ENCODE measurements around the gene PRR22.
"Not testable (repeated sequence)": the region's sequence is repeated elsewhere in the genome, so short reads cannot be mapped to it uniquely, and the experiment has no call there.

The PRR22 gene

DNA sequence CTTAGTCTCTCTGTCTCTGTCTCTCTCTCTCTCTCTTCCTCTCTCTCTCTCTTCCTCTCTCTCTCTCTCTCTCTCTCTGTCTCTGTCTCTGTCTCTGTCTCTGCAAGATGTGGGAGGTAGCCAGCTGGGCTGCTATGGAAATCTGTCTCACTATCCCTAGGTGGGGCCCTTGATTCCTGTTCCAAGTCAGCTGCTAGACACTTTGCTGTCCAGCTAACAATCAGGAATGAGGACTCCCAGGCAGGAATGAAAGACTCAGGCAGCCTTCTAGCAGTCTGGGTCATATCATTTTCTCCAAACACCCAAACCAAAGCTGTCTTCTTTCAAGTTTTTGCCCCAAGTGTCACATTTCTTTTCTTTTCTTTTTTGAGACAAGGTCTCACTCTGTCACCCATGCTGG, 40.9 kb downstream of the PRR22 start:
- DNase-seq: no peak

GRCh38 chr19:5742051-5742450, 42.5 kb downstream of the PRR22 start:
- no peak for DNase-seq

DNA sequence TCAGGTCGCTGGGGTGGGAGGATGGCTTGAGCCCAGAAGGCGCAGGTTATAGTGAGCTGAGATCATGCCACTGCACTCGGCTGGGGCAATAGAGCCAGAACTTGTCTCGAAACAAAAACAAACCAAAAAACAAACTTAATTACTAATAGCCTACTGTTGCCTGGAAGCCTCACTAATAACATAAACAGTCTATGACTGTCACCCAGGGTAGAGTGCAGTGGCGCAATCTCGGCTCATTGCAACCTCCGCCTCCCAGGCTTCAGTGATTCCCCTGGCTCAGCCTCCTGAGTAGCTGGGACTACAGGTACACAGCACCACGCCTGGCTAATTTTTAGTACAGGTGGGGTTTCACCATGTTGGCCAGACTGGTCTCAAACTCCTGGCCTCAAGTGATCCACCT, 46.1 kb downstream of the PRR22 start:
- no peak for DNase-seq

GRCh38 chr19:5733172-5733571, 51.4 kb downstream of the PRR22 start:
- DNase-seq: not testable (repeated sequence)
